Measurements from ENCODE around the gene DUSP16.

DNA sequence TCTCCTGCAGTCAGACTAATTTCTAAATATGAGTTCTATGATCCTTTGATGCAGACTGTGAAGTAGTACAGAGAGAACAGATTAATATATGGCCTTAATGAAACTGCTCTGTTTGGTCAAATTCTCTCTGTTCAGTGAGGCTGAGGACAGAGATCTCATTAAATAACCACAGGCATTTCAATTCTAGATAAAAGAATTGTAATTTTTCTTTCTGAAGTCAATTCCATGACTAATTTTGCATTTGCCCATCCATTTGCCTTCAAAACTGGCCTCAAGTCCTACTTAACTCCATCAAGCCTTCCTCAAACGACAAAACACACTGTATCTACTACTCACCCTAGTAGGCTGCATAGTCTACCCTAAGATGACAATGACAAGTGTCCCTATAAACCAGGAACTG is 67.1 kb downstream of the DUSP16 start:
- TF ChIP-seq, protein P1, sequence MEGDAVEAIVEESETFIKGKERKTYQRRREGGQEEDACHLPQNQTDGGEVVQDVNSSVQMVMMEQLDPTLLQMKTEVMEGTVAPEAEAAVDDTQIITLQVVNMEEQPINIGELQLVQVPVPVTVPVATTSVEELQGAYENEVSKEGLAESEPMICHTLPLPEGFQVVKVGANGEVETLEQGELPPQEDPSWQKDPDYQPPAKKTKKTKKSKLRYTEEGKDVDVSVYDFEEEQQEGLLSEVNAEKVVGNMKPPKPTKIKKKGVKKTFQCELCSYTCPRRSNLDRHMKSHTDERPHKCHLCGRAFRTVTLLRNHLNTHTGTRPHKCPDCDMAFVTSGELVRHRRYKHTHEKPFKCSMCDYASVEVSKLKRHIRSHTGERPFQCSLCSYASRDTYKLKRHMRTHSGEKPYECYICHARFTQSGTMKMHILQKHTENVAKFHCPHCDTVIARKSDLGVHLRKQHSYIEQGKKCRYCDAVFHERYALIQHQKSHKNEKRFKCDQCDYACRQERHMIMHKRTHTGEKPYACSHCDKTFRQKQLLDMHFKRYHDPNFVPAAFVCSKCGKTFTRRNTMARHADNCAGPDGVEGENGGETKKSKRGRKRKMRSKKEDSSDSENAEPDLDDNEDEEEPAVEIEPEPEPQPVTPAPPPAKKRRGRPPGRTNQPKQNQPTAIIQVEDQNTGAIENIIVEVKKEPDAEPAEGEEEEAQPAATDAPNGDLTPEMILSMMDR (IDR thresholded peaks at IDR 0.05; ENCODE audit: low read length) = no peak
- no peak for TF ChIP-seq EZH2 (optimal IDR thresholded peaks at IDR 0.05; ENCODE audit: low read depth, low read length)

Measured in MM.1S (cell line).